ENCODE data around the gene ZCCHC4.

The ZCCHC4 gene

DNA sequence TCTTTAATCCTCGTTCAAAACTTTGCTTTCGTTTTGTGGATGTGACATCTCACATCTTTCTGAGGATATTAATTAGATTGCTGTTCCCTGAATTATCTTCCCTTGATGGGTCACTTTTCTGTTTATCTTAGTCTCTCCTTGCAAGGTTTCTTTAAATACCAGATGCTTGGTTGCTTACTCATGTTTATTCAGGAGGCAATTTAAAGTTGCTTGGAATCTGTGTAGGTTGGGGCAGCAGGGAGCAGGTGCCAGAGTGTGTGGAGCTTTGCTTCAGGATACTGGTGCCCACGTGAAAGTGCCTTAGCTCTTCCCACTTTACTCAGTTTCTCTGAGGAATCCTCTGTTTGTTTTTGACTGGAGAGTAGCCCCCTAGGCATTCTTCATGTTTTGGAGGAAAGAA is 88.5 kb downstream of the ZCCHC4 start:
- Histone ChIP-seq H3K9me3 (ENCODE audit: low read depth, low read length) (no peaks in the 10 kb centered on the region), H3K4me3 (no peak overlapping the region), H3K9ac (ENCODE audit: insufficient read length) (no peak overlapping the region), H3K27ac (no peak overlapping the region), H3K36me3 (ENCODE audit: insufficient read depth, low read length) (peaks cover 34% of the 10 kb centered on the region)
- no peak for DNase-seq (ENCODE audit: low read depth, low spot score)
- TF ChIP-seq FOXP2 (optimal IDR thresholded peaks at IDR 0.05; ENCODE audit: control extremely low read depth, extremely low read length, insufficient read depth) (no peak), POLR2AphosphoS5 (IDR thresholded peaks at IDR 0.05; ENCODE audit: borderline replicate concordance, low read depth, low read length) (no peak), EZH2 (IDR thresholded peaks at IDR 0.05) (no peak)

GRCh38 chr4:25402521-25402920 is 89.9 kb downstream of the ZCCHC4 start:
- Histone ChIP-seq H3K9me3 (ENCODE audit: low read depth, low read length) (no peaks in the 10 kb centered on the region), H3K4me3 (no peak overlapping the region), H3K36me3 (ENCODE audit: insufficient read depth, low read length) (peaks cover 32% of the 10 kb centered on the region), H3K9ac (ENCODE audit: insufficient read length) (no peak overlapping the region), H3K27ac (no peak overlapping the region)
- no peak for DNase-seq (ENCODE audit: low read depth, low spot score)
- TF ChIP-seq POLR2AphosphoS5 (IDR thresholded peaks at IDR 0.05; ENCODE audit: borderline replicate concordance, low read depth, low read length), result no peak
- TF ChIP-seq EZH2 (IDR thresholded peaks at IDR 0.05), result no peak
- no peak for TF ChIP-seq FOXP2 (optimal IDR thresholded peaks at IDR 0.05; ENCODE audit: control extremely low read depth, extremely low read length, insufficient read depth)

- H3K4me3 ChIP-seq, result no peak overlapping the region
- no peak for DNase-seq (ENCODE audit: low read depth, low spot score)
- no peak overlapping the region for H3K27ac ChIP-seq
- H3K9ac ChIP-seq (ENCODE audit: insufficient read length), result no peak overlapping the region
- no peak for TF ChIP-seq FOXP2 (optimal IDR thresholded peaks at IDR 0.05; ENCODE audit: control extremely low read depth, extremely low read length, insufficient read depth)
- no peak for TF ChIP-seq EZH2 (IDR thresholded peaks at IDR 0.05)
- TF ChIP-seq POLR2AphosphoS5 (IDR thresholded peaks at IDR 0.05; ENCODE audit: borderline replicate concordance, low read depth, low read length), result no peak
- peaks cover 23% of the 10 kb centered on the region for H3K36me3 ChIP-seq (ENCODE audit: insufficient read depth, low read length)
- H3K9me3 ChIP-seq (ENCODE audit: low read depth, low read length), result no peaks in the 10 kb centered on the region
Measured at GRCh38 chr4:25403699-25404098, 91.1 kb downstream of the ZCCHC4 start.

GRCh38 chr4:25405453-25405852 is 92.9 kb downstream of the ZCCHC4 start:
- Histone ChIP-seq H3K4me3 (no peak overlapping the region), H3K36me3 (ENCODE audit: insufficient read depth, low read length) (peaks cover 38% of the 10 kb centered on the region), H3K27ac (no peak overlapping the region), H3K9ac (ENCODE audit: insufficient read length) (no peak overlapping the region), H3K9me3 (ENCODE audit: low read depth, low read length) (no peaks in the 10 kb centered on the region)
- TF ChIP-seq EZH2 (IDR thresholded peaks at IDR 0.05) (no peak), POLR2AphosphoS5 (IDR thresholded peaks at IDR 0.05; ENCODE audit: borderline replicate concordance, low read depth, low read length) (no peak), FOXP2 (optimal IDR thresholded peaks at IDR 0.05; ENCODE audit: control extremely low read depth, extremely low read length, insufficient read depth) (no peak)
- no peak for DNase-seq (ENCODE audit: low read depth, low spot score)

GRCh38 chr4:25406081-25406692 is 93.6 kb downstream of the ZCCHC4 start:
- peaks cover 43% of the 10 kb centered on the region for H3K36me3 ChIP-seq (ENCODE audit: insufficient read depth, low read length)
- H3K4me3 ChIP-seq, result no peak overlapping the region
- H3K9me3 ChIP-seq (ENCODE audit: low read depth, low read length), result no peaks in the 10 kb centered on the region
- H3K9ac ChIP-seq (ENCODE audit: insufficient read length), result no peak overlapping the region
- TF ChIP-seq POLR2AphosphoS5 (IDR thresholded peaks at IDR 0.05; ENCODE audit: borderline replicate concordance, low read depth, low read length) (no peak), FOXP2 (optimal IDR thresholded peaks at IDR 0.05; ENCODE audit: control extremely low read depth, extremely low read length, insufficient read depth) (no peak), EZH2 (IDR thresholded peaks at IDR 0.05) (no peak)
- no peak for DNase-seq (ENCODE audit: low read depth, low spot score)
- H3K27ac ChIP-seq, result no peak overlapping the region

DNA sequence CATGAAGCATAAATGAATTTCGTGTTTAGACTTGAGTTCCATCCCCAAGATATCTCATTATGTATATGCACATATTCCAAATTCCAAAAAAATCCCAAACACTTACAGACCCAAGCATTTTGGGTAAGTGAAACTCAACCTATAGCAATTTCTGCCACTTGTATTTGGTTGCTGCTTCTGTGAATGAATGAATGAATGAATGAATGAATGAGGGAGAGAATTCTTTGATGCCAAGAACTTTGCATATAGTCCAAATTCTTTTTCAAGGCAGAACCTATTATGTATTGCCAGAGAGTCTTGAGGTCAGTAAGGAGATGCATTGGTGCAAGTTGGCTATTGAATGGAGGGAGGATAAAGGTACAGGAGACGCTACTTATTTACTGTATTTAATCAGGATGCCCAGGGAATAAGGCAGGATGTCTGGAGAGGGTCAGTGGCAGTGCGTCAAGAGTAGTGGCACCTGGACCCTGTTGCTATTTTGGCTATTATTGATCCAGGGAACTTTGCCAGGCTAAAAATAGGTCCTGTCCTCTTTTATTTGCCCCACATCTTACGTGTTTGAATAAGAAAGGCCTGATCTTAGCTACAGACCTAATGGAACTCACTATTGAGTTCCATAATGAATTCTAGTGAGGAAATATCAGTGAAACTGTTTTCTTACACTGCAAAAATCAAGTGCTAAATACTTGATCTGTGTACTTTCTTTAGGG is 98.4 kb downstream of the ZCCHC4 start:
- Histone ChIP-seq H3K9ac (ENCODE audit: insufficient read length) (no peak overlapping the region), H3K27ac (no peak overlapping the region), H3K4me3 (no peak overlapping the region), H3K36me3 (ENCODE audit: insufficient read depth, low read length) (peaks cover 45% of the 10 kb centered on the region), H3K9me3 (ENCODE audit: low read depth, low read length) (no peaks in the 10 kb centered on the region)
- no peak for DNase-seq (ENCODE audit: low read depth, low spot score)
- TF ChIP-seq EZH2 (IDR thresholded peaks at IDR 0.05) (no peak), FOXP2 (optimal IDR thresholded peaks at IDR 0.05; ENCODE audit: control extremely low read depth, extremely low read length, insufficient read depth) (no peak), POLR2AphosphoS5 (IDR thresholded peaks at IDR 0.05; ENCODE audit: borderline replicate concordance, low read depth, low read length) (no peak)

GRCh38 chr4:25413261-25413660 is 100.7 kb downstream of the ZCCHC4 start:
- H3K27ac ChIP-seq, result no peak overlapping the region
- TF ChIP-seq FOXP2 (optimal IDR thresholded peaks at IDR 0.05; ENCODE audit: control extremely low read depth, extremely low read length, insufficient read depth), result no peak
- peaks cover 32% of the 10 kb centered on the region for H3K36me3 ChIP-seq (ENCODE audit: insufficient read depth, low read length)
- DNase-seq (ENCODE audit: low read depth, low spot score), result no peak
- no peak overlapping the region for H3K9ac ChIP-seq (ENCODE audit: insufficient read length)
- H3K4me3 ChIP-seq, result no peak overlapping the region
- no peaks in the 10 kb centered on the region for H3K9me3 ChIP-seq (ENCODE audit: low read depth, low read length)

GRCh38 chr4:25417014-25417413 is 104.4 kb downstream of the ZCCHC4 start:
- Histone ChIP-seq H3K9me3 (ENCODE audit: low read depth, low read length) (no peaks in the 10 kb centered on the region), H3K27ac (no peak overlapping the region), H3K4me3 (no peak overlapping the region), H3K36me3 (ENCODE audit: insufficient read depth, low read length) (peaks cover 12% of the 10 kb centered on the region), H3K9ac (ENCODE audit: insufficient read length) (no peak overlapping the region)
- no peak for TF ChIP-seq EZH2 (IDR thresholded peaks at IDR 0.05)
- TF ChIP-seq FOXP2 (optimal IDR thresholded peaks at IDR 0.05; ENCODE audit: control extremely low read depth, extremely low read length, insufficient read depth), result no peak
- no peak for TF ChIP-seq POLR2AphosphoS5 (IDR thresholded peaks at IDR 0.05; ENCODE audit: borderline replicate concordance, low read depth, low read length)
- DNase-seq (ENCODE audit: low read depth, low spot score), result no peak

Data from SK-N-MC (cell line).